ENCODE results near the gene ZNF202.
"Not testable (repeated sequence)": the region's sequence is repeated elsewhere in the genome, so short reads cannot be mapped to it uniquely, and the experiment has no call there.

ZNF202 gene

GRCh38 chr11:123742031-123742723 lies 717 bp upstream of the ZNF202 start:
- no peak for DNase-seq (ENCODE audit: low read depth in 2 of 2)

DNA sequence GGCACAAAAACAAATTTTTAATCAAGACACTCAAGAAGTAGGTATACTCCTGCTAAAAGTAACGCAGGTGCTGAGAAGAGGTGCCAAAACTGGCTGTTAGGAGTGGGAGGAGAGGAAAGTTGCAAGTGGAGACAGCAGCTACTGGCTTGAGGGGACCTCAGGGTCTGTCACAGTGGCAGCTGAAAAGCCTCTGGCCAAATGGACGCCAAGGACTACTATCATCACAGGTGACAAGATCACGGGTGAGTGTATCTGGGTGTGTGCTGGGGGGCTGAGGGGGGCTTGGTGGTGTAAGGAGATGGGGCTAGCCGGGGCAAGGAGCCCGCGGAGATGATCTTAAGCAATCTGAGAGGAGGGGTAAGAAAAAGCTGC lies 687 bp downstream of the ZNF202 start:
- no peak for DNase-seq (ENCODE audit: low read depth in 2 of 2)

DNA sequence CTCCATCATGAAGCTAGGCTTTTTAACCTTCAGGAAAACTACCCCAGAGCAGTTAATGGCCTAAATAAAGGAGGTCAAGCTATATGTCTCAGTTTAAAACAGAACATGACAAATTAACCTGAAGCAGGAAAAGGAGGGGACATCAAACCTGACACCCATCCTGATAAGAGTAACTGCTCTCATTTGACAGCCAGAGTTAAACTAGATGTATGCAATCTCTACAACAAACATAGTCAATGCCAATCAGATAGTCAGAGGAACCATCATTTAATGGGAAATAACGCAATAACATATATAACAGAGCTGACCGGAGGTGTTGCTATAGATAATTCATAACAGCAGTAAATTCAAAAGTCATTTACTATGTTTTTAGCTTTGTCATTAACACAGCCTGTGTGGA lies 3.1 kb downstream of the ZNF202 start:
- DNase-seq (ENCODE audit: low read depth in 2 of 2) = no peak

- no peak for DNase-seq (ENCODE audit: low read depth in 2 of 2)
Observed at GRCh38 chr11:123736769-123737168, 4.7 kb downstream of the ZNF202 start.

DNA sequence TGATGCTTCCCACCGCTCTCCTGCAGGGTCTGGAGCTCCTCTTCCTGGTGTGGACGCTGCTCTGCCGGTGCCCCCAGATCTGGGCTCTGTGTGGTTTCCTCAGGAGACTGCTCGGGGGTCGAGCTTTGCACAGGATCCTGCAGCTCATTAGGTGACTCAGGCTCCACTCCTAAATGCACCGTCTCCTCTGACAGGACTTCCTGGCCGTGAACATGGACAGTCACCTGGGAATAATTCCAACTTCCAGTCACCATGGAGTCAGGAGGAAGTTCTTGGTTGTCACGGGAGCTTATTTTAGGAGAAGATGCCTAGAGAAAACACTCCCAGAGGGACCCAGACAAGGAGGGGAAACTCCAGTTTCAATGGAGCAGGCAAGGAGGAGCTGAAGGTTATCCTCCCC lies 11.9 kb downstream of the ZNF202 start:
- DNase-seq (ENCODE audit: low read depth in 2 of 2) = no peak

DNA sequence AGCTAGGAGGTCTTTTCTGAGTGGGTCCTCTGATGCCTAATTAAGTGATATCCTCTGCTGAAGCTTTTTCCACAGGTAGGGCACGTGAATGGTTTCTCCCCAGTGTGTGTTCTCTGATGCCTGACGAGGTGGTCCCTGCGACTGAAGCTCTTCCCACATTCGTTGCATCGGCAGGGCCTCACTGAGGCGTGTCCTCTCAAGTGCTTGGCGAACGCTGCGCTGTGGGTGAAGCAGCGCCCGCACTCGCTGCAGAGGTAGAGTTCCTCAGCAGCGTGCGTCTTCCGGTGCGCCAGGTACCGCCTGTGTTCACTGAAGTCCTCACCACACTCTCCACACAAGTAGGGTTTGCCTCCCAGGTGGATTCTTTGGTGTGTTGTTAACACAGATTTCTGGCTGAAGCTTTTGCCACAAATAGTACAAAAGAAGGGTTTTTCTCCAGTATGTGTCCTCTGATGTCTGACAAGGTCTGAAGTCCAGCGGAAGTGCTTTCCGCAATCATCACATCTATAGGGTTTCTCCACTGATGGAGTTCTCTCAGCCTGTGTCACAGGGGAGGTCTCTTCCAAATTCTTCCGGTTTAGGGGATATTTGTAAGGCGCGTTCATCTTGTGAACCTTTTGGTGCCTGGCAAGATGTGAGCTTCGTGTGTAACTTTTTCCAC lies 15.3 kb downstream of the ZNF202 start:
- no peak for DNase-seq (ENCODE audit: low read depth in 2 of 2)

DNA sequence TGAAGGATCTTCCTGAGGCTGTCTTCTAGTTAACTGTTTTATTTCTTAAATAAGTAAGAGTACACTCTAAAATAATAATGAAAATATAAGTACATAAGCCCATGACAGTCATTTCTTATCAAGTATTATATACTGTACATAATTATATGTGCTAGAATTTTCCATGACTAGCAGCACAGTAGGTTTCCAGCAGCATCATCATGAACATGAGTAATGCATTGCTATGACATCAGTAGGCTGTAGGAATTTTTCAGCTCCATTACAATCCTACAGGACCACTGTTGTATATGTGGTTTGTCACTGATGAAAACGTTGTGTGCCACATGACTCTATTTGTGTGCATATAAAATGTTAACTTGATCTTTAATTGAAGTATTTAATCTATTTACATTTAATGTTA lies 22.0 kb downstream of the ZNF202 start:
- no peak for DNase-seq (ENCODE audit: low read depth in 2 of 2)

- no peak for DNase-seq (ENCODE audit: low read depth in 2 of 2)
Observed at GRCh38 chr11:123718469-123718868, 23.0 kb downstream of the ZNF202 start.

- no peak for DNase-seq (ENCODE audit: low read depth in 2 of 2)
Observed at GRCh38 chr11:123718063-123718462, 23.4 kb downstream of the ZNF202 start.

DNA sequence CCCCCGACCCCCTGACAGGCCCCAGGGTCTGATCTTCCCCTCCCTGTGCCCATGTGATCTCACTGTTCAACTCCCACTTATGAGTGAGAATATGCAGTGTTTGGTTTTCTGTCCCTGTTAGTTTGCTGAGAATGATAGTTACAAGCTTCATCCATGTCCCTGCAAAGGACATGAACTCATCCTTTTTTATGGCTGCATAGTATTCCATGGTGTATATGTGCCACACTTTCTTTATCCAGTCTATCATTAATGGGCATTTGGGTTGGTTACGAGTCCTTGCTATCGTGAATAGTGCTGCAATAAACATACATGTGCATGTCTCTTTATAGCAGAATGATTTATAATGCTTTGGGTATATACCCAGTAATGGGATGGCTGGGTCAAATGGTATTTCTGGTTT lies 28.8 kb downstream of the ZNF202 start:
- not testable (repeated sequence) for DNase-seq (ENCODE audit: low read depth in 2 of 2)

DNA sequence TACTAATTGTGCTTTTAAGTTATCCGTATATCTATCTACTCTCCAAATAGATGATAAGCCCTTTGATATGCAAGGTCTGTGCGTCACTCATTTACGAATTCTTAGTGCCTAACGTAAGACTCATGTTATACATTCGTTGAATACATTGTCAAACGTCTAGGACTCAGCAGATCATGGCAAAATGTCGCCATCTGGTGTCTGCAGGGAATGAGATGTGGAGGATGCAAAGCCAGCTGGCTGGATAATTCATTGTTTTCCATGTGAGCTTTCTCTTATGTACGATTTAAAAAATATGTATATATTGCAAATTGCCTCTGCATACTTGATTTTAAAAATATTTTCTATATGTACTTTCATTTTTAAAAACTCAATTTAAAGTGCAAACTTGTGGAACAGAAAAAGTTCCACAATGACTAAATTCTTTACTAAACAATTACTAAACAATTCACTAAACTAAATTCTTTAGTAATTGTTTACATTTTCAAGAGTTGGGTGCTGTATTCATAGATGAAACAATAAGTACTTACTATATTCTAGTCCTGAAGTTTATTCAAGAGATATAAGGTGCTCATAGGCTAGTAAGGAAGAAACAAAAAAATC lies 33.8 kb downstream of the ZNF202 start:
- DNase-seq (ENCODE audit: low read depth in 2 of 2) = peak; percentile 31 to 41

DNA sequence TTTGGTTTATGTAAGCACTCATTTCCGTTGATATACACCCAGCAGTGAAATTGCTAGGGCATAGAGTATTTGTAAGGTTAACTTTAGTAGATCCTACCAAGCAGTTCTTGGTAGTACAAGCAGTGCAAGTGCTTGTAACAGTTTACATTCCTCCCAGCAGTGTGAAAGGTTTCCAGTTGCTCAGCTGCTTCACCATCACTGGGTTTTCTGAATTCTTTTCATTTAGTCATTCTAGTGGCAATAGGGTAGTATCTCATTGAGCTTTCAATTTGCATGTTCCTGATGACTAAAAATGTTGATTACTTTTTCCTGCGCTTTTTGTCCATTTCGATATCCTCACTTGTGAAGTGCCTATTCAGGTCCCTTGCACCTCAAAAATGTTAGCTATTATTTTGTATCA lies 34.3 kb downstream of the ZNF202 start:
- no peak for DNase-seq (ENCODE audit: low read depth in 2 of 2)

DNA sequence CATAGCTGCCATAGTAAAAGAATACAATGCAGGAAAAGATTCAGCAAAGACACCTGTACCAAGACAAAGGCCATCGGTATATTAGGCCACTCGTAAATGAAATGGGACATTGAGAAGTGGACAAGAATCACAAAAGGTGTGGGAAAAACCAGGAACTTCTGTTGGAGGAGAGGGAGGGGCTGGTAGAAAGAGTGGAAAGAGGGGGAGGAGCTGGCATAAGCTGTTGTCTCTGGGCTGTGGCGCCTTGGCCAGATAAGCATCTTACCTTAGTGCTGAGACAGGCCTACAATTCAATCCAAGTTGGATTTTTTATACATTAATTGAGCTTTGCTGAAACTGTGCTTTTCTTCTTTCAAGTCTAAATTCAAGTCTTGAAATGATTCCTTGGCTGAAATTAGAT lies 37.1 kb downstream of the ZNF202 start:
- no peak for DNase-seq (ENCODE audit: low read depth in 2 of 2)

DNA sequence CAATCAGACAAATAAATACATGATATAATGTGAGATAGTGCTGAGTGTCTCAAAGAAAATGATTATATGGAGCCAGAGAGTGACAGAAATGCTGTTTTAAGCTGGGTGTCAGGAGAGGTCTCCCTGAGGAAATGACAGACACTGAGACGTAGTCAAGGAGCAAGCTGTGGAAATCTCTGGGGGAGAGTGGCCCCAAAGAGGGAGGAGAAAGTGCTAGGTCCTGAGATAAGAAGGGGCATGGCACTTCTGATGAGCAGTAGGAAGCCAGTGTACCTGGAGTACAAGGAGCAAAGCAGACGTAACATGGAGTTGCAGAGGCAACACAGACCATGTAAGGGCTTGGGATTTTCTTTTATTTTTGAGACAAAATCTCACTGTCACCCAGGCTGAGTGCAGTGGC lies 38.8 kb downstream of the ZNF202 start:
- no peak for DNase-seq (ENCODE audit: low read depth in 2 of 2)

DNA sequence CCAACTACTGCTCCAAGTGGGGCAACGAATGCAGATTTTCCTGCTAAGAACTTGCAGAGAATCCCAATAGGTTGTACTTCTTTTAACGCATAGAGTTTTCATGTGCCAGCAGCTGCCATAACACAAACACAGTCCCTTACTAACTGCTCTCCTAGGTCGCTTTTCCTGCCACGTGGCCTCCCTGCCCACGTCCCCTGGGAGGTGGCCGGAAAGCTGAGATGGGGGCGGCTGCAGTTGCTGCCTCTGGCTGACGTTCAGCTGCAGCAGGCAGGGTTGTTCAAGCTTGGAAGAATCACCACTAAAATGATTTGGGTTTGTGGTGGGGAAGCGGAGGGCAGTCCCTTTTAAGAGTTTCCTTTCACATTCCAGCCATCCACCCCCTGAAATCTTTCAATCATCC lies 39.3 kb downstream of the ZNF202 start:
- DNase-seq (ENCODE audit: low read depth in 2 of 2) = no peak

- no peak for DNase-seq (ENCODE audit: low read depth in 2 of 2)
Observed at GRCh38 chr11:123700772-123701171, 40.7 kb downstream of the ZNF202 start.

- no peak for DNase-seq (ENCODE audit: low read depth in 2 of 2)
Observed at GRCh38 chr11:123698546-123699127, 42.8 kb downstream of the ZNF202 start.

DNA sequence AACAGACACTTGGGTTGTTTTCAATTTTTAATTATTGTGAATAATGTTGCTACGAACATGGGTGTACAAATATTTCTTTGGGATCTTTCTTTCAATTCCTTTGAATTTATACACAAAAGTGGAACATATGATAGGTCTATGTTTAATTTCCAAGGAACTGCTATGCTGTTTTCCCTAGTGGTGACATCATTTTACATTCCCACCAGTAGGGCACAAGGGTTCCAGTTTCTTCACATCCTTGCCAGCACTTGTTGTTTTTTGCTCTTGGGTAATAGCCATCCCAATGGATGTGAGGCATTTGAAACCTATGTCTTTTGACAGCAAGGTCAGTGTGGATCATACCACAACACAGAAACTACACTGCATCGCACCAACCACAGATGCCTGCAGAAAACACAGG lies 45.3 kb downstream of the ZNF202 start:
- DNase-seq (ENCODE audit: low read depth in 2 of 2) = no peak

- DNase-seq (ENCODE audit: low read depth in 2 of 2) = no peak
Observed at GRCh38 chr11:123695231-123695630, 46.2 kb downstream of the ZNF202 start.

DNA sequence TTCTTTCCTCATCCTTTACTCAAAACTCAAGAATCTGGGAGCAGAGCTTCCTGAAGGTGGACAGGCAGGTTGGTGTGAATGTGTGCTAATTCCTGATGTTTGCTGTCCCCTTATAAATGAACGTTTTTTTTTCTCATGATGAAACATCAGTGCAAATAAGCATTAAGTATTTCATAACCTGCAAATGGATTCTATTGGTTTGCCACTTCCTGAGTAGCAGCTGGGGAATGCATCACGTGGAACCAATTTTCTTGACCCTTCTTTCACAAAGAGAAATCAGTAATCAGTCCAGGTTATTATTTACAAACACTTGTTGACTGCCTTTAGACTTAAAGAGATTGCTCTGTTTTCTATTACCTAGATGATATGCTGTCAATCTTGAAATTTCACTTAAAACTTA lies 46.9 kb downstream of the ZNF202 start:
- no peak for DNase-seq (ENCODE audit: low read depth in 2 of 2)

GRCh38 chr11:123692961-123693360 lies 48.5 kb downstream of the ZNF202 start:
- no peak for DNase-seq (ENCODE audit: low read depth in 2 of 2)

- no peak for DNase-seq (ENCODE audit: low read depth in 2 of 2)
Observed at GRCh38 chr11:123690485-123690884, 51.0 kb downstream of the ZNF202 start.

- DNase-seq (ENCODE audit: low read depth in 2 of 2) = no peak
Observed at GRCh38 chr11:123684601-123685000, 56.9 kb downstream of the ZNF202 start.

Data from activated CD4-positive, alpha-beta T cell treated with anti-CD3 and anti-CD28 coated beads for 24 hours (primary cell).